PC-3 (cell line): ENCODE data around the gene PRDM13. TPM values are rescaled to one million over a fixed set of nuclear protein-coding genes. Genes with fewer than 3 reads are reported as not detected.

Experiments
- ATAC-seq: fragments of 200-7000 bp; cut with Tn5 transposase; 2 replicates; pipeline ENCODE4 v1.9.1; 2020; ENCODE audit warnings: mild to moderate bottlenecking, moderate library complexity
- BruUV-seq: library from RNA; stranded (reverse); fragments of 400-500 nt; replicated peaks from 2 replicates; lab custom pipeline; 2021; lab: Mats Ljungman, UMichigan
- CTCF ChIA-PET: fragments of 300-600 bp; sonication (Branson Sonifier 250); formaldehyde crosslinking; loops from one replicate; lab custom pipeline; 2022; ENCODE audit warnings: antibody characterized with exemption; lab: Charles Lee
- POLR2A ChIA-PET: fragments of 300-600 bp; sonication (Branson Sonifier 250); formaldehyde crosslinking; loops from one replicate; lab custom pipeline; 2022; ENCODE audit warnings: antibody characterized with exemption; ENCODE audit not compliant: unreplicated experiment; lab: Charles Lee
- DNase-seq: peaks from one replicate; pipeline ENCODE4 v3.0.0-alpha.2; 2015
- H2AFZ ChIP-seq: fragments of 300-600 bp; sonication (generic); 2 replicates; pipeline ENCODE4 v1.6.0; 2016; ENCODE audit warnings: antibody characterized with exemption, low read length
- H3F3A ChIP-seq: fragments of 300-600 bp; sonication (generic); one replicate; pipeline ENCODE4 v1.6.0; 2017; ENCODE audit warnings: antibody characterized with exemption, low read length, control low read depth, mild to moderate bottlenecking; ENCODE audit not compliant: unreplicated experiment
- H3K27ac ChIP-seq: fragments of 300-600 bp; sonication (generic); 2 replicates; pipeline ENCODE4 v1.5.1; 2016; ENCODE audit warnings: mild to moderate bottlenecking, low read length
- H3K27me3 ChIP-seq: fragments of 300-600 bp; sonication (generic); 2 replicates; pipeline ENCODE4 v1.6.1; 2016; ENCODE audit warnings: low read length, mixed read lengths
- H3K36me3 ChIP-seq: fragments of 300-600 bp; sonication (generic); 2 replicates; pipeline ENCODE4 v1.6.1; 2016; ENCODE audit warnings: low read depth, mixed run types, low read length, mixed read lengths
- H3K4me1 ChIP-seq: fragments of 300-600 bp; sonication (generic); 2 replicates; pipeline ENCODE4 v1.5.1; 2016; ENCODE audit warnings: low read length; ENCODE audit not compliant: insufficient read depth
- H3K4me2 ChIP-seq: fragments of 300-600 bp; sonication (generic); 2 replicates; pipeline ENCODE4 v1.6.0; 2016; ENCODE audit warnings: low read length
- H3K4me3 ChIP-seq: fragments of 300-600 bp; sonication (generic); 2 replicates; pipeline ENCODE4 v1.5.1; 2016; ENCODE audit warnings: mild to moderate bottlenecking, low read length, mixed read lengths
- H3K79me2 ChIP-seq: fragments of 300-600 bp; sonication (generic); 2 replicates; pipeline ENCODE4 v1.6.1; 2017; ENCODE audit warnings: low read length, mixed read lengths
- H3K9ac ChIP-seq: fragments of 300-600 bp; sonication (generic); 2 replicates; pipeline ENCODE4 v1.6.0; 2016; ENCODE audit warnings: mild to moderate bottlenecking, low read length
- H3K9me2 ChIP-seq: fragments of 300-600 bp; sonication (generic); replicated peaks from 2 replicates; pipeline ENCODE4 v1.6.1; 2016; ENCODE audit warnings: mixed run types, low read length, mixed read lengths
- H3K9me3 ChIP-seq: fragments of 300-600 bp; sonication (generic); 2 replicates; pipeline ENCODE4 v1.6.1; 2016; ENCODE audit warnings: low read length, mixed read lengths
- H4K20me1 ChIP-seq: fragments of 300-600 bp; sonication (generic); 2 replicates; pipeline ENCODE4 v1.6.1; 2016; ENCODE audit warnings: low read length, mixed read lengths
- CTCF ChIP-seq: fragments of 300-600 bp; sonication (generic); conservative IDR thresholded peaks from 2 replicates; pipeline ENCODE4 v1.5.1; 2017; ENCODE audit warnings: antibody characterized with exemption, low read depth, mild to moderate bottlenecking, low read length
- EZH2 ChIP-seq: fragments of 300-600 bp; sonication (generic); IDR thresholded peaks from one replicate; pipeline ENCODE4 v1.6.1; 2017; ENCODE audit warnings: antibody characterized with exemption, mild to moderate bottlenecking, low read length; ENCODE audit not compliant: unreplicated experiment
- EZH2phosphoT487 ChIP-seq: fragments of 300-600 bp; sonication (generic); IDR thresholded peaks from 2 replicates; pipeline ENCODE4 v1.6.1; 2018; ENCODE audit warnings: mild to moderate bottlenecking, antibody characterized with exemption, low read length, borderline replicate concordance
- intact Hi-C: fragments of 100-400 bp; cut with micrococcal nuclease; formaldehyde crosslinking; loops from 2 replicates; pipeline ENCODE4 v1.9.0; 2023
- total RNA-seq: library from RNA; depleted of rRNA; stranded (reverse); fragments of >200 nt; gene quantifications from 2 replicates; pipeline ENCODE4 v1.2.3, GENCODE V29; 2014

The PRDM13 gene
- total RNA-seq, 1 experiment from 2014 or later: not detected

GRCh38 chr6:99568103-99568933 is 38.3 kb upstream of the PRDM13 start, which contains the start of gene CCNC:
Gene CCNC, minus strand, starts transcription at chr6:99568660. Its CDS starts 133 bp downstream, at chr6:99568527.
- Histone ChIP-seq H3K36me3 (no peaks in the 10 kb centered on the region), H3K27me3 (no peaks in the 10 kb centered on the region), H4K20me1 (peaks cover 34% of the 10 kb centered on the region), H3K27ac (peak within 1 kb of the TSS; percentile 76), H3K79me2 (peaks cover 51% of the 10 kb centered on the region), H2AFZ (peak within 1 kb of the TSS; percentile 95), H3K9ac (peak within 1 kb of the TSS; percentile 97), H3K9me2 (no peaks in the 10 kb centered on the region), H3K4me2 (peak within 1 kb of the TSS; percentile 78), H3K9me3 (no peaks in the 10 kb centered on the region), H3F3A (no peaks in the 10 kb centered on the region), H3K4me3 (peak within 1 kb of the TSS; percentile 94), H3K4me1 (peaks cover 12% of the 10 kb centered on the region; the same call in 1 of the 2 replicates)
- DNase-seq (peak; percentile 95), ATAC-seq (peak; percentile 98)
- BruUV-seq: no TSS peak
- TF ChIP-seq CTCF (no peak), EZH2phosphoT487 (no peak), EZH2 (no peak)
- CTCF ChIA-PET: no interaction called here
- POLR2A ChIA-PET: interaction anchor here (0.5 kb wide), 1 partner anchor 144 kb away, joined by 3 read pairs; no protein-coding TSS in a partner anchor
- intact Hi-C loops: loop anchor here (5.0 to 10.0 kb wide), 2 partner anchors 46 to 104 kb away; no protein-coding TSS in a partner anchor

DNA sequence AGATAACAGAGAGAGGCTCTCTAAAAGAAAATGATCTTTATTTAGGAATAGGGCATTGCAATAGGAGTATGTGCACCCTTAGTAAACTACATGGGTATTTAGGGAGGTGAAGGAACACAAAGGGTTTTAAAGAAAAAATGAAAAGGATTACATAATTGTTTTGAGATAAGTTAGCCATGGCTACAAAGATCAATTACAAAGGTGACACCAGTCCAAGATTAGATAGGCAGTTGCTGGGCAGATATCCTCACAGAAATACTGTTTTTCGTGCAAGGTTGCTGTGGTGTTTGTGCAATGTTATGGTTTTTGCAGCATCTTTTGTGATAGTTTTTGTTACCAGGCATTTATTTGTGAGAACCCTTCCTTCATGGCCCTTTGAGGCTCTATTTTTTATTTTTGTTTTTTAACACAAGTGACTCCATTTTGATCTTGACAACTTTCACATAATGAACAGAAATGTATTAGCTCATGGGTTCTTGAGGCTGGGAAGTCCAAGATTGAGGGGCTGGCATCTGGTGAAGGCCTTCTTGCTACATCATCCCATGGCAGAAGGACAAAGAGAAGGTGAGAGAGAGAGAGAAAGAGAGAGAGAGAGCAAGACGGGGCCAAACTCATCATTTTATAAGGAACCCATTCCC is 32.5 kb upstream of the PRDM13 start:
- ATAC-seq: no peak
- no peaks in the 10 kb centered on the region for H3K9me3 ChIP-seq
- H3K9ac ChIP-seq: no peak overlapping the region
- H3K27me3 ChIP-seq: 0 out of 2 replicates have a peak, but pooled peaks cover 4% of the 10 kb centered on the region
- TF ChIP-seq CTCF (no peak), EZH2 (no peak), EZH2phosphoT487 (no peak)
- no peaks in the 10 kb centered on the region for H3K9me2 ChIP-seq
- intact Hi-C loops: no loop called here
- no peaks in the 10 kb centered on the region for H3F3A ChIP-seq
- H3K27ac ChIP-seq: no peak overlapping the region
- no peaks in the 10 kb centered on the region for H3K79me2 ChIP-seq
- H4K20me1 ChIP-seq: no peaks in the 10 kb centered on the region
- H2AFZ ChIP-seq: no peak overlapping the region
- POLR2A ChIA-PET: no interaction called here
- CTCF ChIA-PET: no interaction called here
- no peaks in the 10 kb centered on the region for H3K36me3 ChIP-seq
- H3K4me1 ChIP-seq: no peaks in the 10 kb centered on the region
- no TSS peak for BruUV-seq
- H3K4me3 ChIP-seq: no peak overlapping the region
- DNase-seq: no peak
- H3K4me2 ChIP-seq: no peak overlapping the region
